GM12891 (cell line): Measurements from ENCODE around the gene USP36. TPM values are rescaled to one million over a fixed set of nuclear protein-coding genes. Genes with fewer than 3 reads are reported as not detected.
A peak's percentile ranks its signal among the peaks of the same experiment; 100 is the strongest.
"Not testable (repeated sequence)": the region's sequence is repeated elsewhere in the genome, so short reads cannot be mapped to it uniquely, and the experiment has no call there.

Source experiments
- DNase-seq: peaks from one replicate; pipeline ENCODE4 v3.0.0; 2011; ENCODE audit warnings: low spot score; ENCODE audit not compliant: insufficient read length
- FAIRE-seq: peaks from 2 replicates; lab custom pipeline; 2011; peaks lifted over from hg19 to GRCh38; lab: Jason Lieb, UNC
- PAX5 ChIP-seq: IDR thresholded peaks from 2 replicates; pipeline ENCODE4 v1.6.1; 2011; ENCODE audit warnings: low read length, moderate library complexity, mild to moderate bottlenecking; ENCODE audit not compliant: insufficient read depth, severe bottlenecking
- POLR2A ChIP-seq: IDR thresholded peaks from 2 replicates; pipeline ENCODE4 v1.6.1; 2011; ENCODE audit warnings: low read depth, low read length, control low read depth
- POLR2AphosphoS5 ChIP-seq: IDR thresholded peaks from 2 replicates; pipeline ENCODE4 v1.6.1; 2011; ENCODE audit warnings: low read depth, low read length, control low read depth
- POU2F2 ChIP-seq: IDR thresholded peaks from 2 replicates; pipeline ENCODE4 v1.6.1; 2011; ENCODE audit warnings: low read depth, mild to moderate bottlenecking, control low read depth, low read length, moderate library complexity
- SPI1 ChIP-seq: IDR thresholded peaks from 2 replicates; pipeline ENCODE4 v1.6.1; 2011; ENCODE audit warnings: low read depth, low read length, control low read depth
- TAF1 ChIP-seq: IDR thresholded peaks from 2 replicates; pipeline ENCODE4 v1.6.1; 2011; ENCODE audit warnings: low read depth, low read length, control low read depth
- polyA plus RNA-seq: library from polyadenylated mRNA; unstranded; fragments of >200 nt; gene quantifications from one replicate; pipeline ENCODE4 v1.2.1, GENCODE V29; 2012; ENCODE audit warnings: low read depth, missing spikeins, inconsistent platforms; ENCODE audit not compliant: missing spikeins

USP36 gene
- 27.4 TPM for polyA plus RNA-seq

GRCh38 chr17:78840780-78841611 lies at the start of gene USP36:
USP36 (minus strand) TSS chr17:78840814; CDS start chr17:78836363, 4,451 bp downstream.
- DNase-seq (peak; percentile 97), FAIRE-seq (peak; percentile 100)
- TF ChIP-seq POLR2A, result peak; percentile 83
- no peak for TF ChIP-seq POU2F2
- TF ChIP-seq TAF1, result peak; percentile 88
- no peak for TF ChIP-seq PAX5
- peak; percentile 81 for TF ChIP-seq POLR2AphosphoS5
- peak; percentile 69 for TF ChIP-seq SPI1

- FAIRE-seq, DNase-seq: not testable (repeated sequence)
These were observed 49.5 kb upstream of the USP36 start for GRCh38 chr17:78890096-78890495.

GRCh38 chr17:78889531-78889930 lies 48.9 kb upstream of the USP36 start:
- peak; percentile 26; the same call in 1 of the 2 replicates for TF ChIP-seq SPI1
- no peak for TF ChIP-seq PAX5
- FAIRE-seq (peak; percentile 75), DNase-seq (no peak)

- peak; percentile 38 for FAIRE-seq
- TF ChIP-seq POLR2A, result no peak
- TF ChIP-seq POLR2AphosphoS5, result no peak
- TF ChIP-seq POU2F2, result no peak
- no peak for TF ChIP-seq SPI1
- TF ChIP-seq PAX5, result no peak
- no peak for TF ChIP-seq TAF1
These were observed 48.4 kb upstream of the USP36 start for GRCh38 chr17:78888941-78889518.

GRCh38 chr17:78886954-78887353 lies 46.3 kb upstream of the USP36 start:
- DNase-seq (no peak), FAIRE-seq (no peak)
- TF ChIP-seq SPI1, result no peak
- no peak for TF ChIP-seq POU2F2
- no peak for TF ChIP-seq PAX5
- no peak for TF ChIP-seq POLR2AphosphoS5
- TF ChIP-seq TAF1, result no peak
- TF ChIP-seq POLR2A, result no peak

More at GRCh38 chr17:78888941-78889518, 48.4 kb upstream of the USP36 start:
- no peak for DNase-seq

- TF ChIP-seq TAF1, result no peak
- TF ChIP-seq POLR2AphosphoS5, result no peak
- no peak for TF ChIP-seq POLR2A
- no peak for TF ChIP-seq SPI1
- TF ChIP-seq POU2F2, result no peak
- TF ChIP-seq PAX5, result no peak
These were observed 45.3 kb upstream of the USP36 start for GRCh38 chr17:78885956-78886355.

GRCh38 chr17:78884876-78885667 lies 44.5 kb upstream of the USP36 start:
- DNase-seq (no peak), FAIRE-seq (no peak)
- no peak for TF ChIP-seq POU2F2
- TF ChIP-seq POLR2A, result no peak
- TF ChIP-seq PAX5, result no peak

More at GRCh38 chr17:78885956-78886355, 45.3 kb upstream of the USP36 start:
- FAIRE-seq (peak; percentile 33), DNase-seq (no peak)

- no peak for TF ChIP-seq PAX5
- no peak for TF ChIP-seq POU2F2
- TF ChIP-seq POLR2A, result no peak
- TF ChIP-seq POLR2AphosphoS5, result no peak
- no peak for TF ChIP-seq SPI1
- no peak for TF ChIP-seq TAF1
- FAIRE-seq, result no peak
- DNase-seq, result no peak
These were observed 43.7 kb upstream of the USP36 start for GRCh38 chr17:78884148-78884825.

GRCh38 chr17:78883533-78884131 lies 43.0 kb upstream of the USP36 start:
- no peak for DNase-seq
- FAIRE-seq, result peak; percentile 28

More at GRCh38 chr17:78883533-78884131, 43.0 kb upstream of the USP36 start:
- TF ChIP-seq PAX5 (no peak), POLR2AphosphoS5 (no peak), TAF1 (no peak), POLR2A (no peak), SPI1 (no peak), POU2F2 (no peak)
